Stomach (tissue), 9 donors: ENCODE results near the gene ATP5ME. TPM values are rescaled to one million over a fixed set of nuclear protein-coding genes. Genes with fewer than 3 reads are reported as not detected.

Experiments
- DNase-seq, 2 donors: peaks; one replicate each; pipeline versions ENCODE4 v3.0.0 to v3.0.0-alpha.2; 2013 to 2019
- H3K27ac ChIP-seq, 5 donors: fragments of 200-600 bp in 4 of 5; sonication (generic) in 4 of 5; one replicate each; pipeline ENCODE4 v1.5.1; 2013 to 2019; ENCODE audit warnings: mild to moderate bottlenecking in 1 of 5, moderate library complexity in 1 of 5
- H3K27me3 ChIP-seq, 3 donors: fragments of 200-600 bp; sonication (generic); one replicate each; pipeline ENCODE4 v1.5.1; 2017 to 2019; ENCODE audit warnings: mixed run types in 1 of 3
- H3K36me3 ChIP-seq, 4 donors: fragments of 200-600 bp; sonication (generic); 1 replicate in 3 of 4; 2 replicates in 1 of 4; pipeline ENCODE4 v1.5.1; 2016 to 2019
- H3K4me1 ChIP-seq, 4 donors: fragments of 200-600 bp; sonication (generic); one replicate each; pipeline ENCODE4 v1.5.1; 2016 to 2019
- H3K4me3 ChIP-seq, 4 donors: fragments of 200-600 bp; sonication (generic) in 3 of 4; one replicate each; pipeline ENCODE4 v1.5.1; 2016 to 2019; ENCODE audit warnings: mild to moderate bottlenecking in 1 of 4
- H3K9me3 ChIP-seq, 4 donors: fragments of 200-600 bp; sonication (generic); one replicate each; pipeline ENCODE4 v1.5.1; 2016 to 2019
- CTCF ChIP-seq, 7 experiments: fragments of 450-650 bp in 4 of 7; fragments of 200-600 bp in 3 of 7; sonication (generic) in 3 of 7; IDR thresholded peaks; one replicate each; pipeline ENCODE4 v1.5.1; 2016 to 2019; ENCODE audit warnings: antibody characterized with exemption in 7 of 7, control low read depth in 2 of 7, mild to moderate bottlenecking in 1 of 7
- EP300 ChIP-seq: sonication (generic); formaldehyde crosslinking; IDR thresholded peaks from one replicate; pipeline ENCODE4 v1.6.1; 2017; ENCODE audit warnings: antibody characterized with exemption
- POLR2A ChIP-seq, 4 donors: fragments of 450-650 bp; IDR thresholded peaks; one replicate each; pipeline ENCODE4 v1.6.1; 2016; ENCODE audit warnings: antibody characterized with exemption in 4 of 4, control low read depth in 2 of 4, mild to moderate bottlenecking in 1 of 4, moderate library complexity in 1 of 4
- POLR2AphosphoS5 ChIP-seq, 3 donors: sonication (generic); formaldehyde crosslinking; IDR thresholded peaks; one replicate each; pipeline ENCODE4 v1.6.1; 2016; ENCODE audit warnings: antibody characterized with exemption in 3 of 3
- WGBS, 5 donors: extraction: QIAGEN DNeasy Blood & Tissue Kit in 3 of 5; methylation state at CpG; one replicate each; pipeline versions ENCODE4 v1.1.5 to v1.1.7; 2013 to 2018; 5-methylcytosine and 5-hydroxymethylcytosine counted together
- intact Hi-C: fragments of 100-400 bp; cut with DNase I; formaldehyde crosslinking; loops from one replicate; pipeline ENCODE4 v1.15.1; 2023; ENCODE audit warnings: low total_unique reads
- polyA plus RNA-seq, 3 donors: library from polyadenylated mRNA; stranded (reverse); fragments of 200-250 nt; gene quantifications; one replicate each; pipeline ENCODE4 v1.2.3, GENCODE V29; 2013
- total RNA-seq, 5 donors: library from RNA; depleted of rRNA; stranded (reverse); fragments of >200 nt; gene quantifications; one replicate each; pipeline versions ENCODE4 v1.1.0 to v1.2.3, GENCODE V29; 2014 to 2016
- donor health status: healthy with polysubstance abuse.
- donor health status: Bipolar disorder and iron deficiency.
- donor health status: healthy.

ATP5ME gene
- total and polyA plus RNA-seq, 8 donors = 8.0 to 876 (median 471) TPM

GRCh38 chr4:633406-633805, 40.7 kb downstream of the ATP5ME start:
- Histone ChIP-seq H3K4me1 (no peaks in the 10 kb centered on the region), H3K9me3 (peaks cover 0 to 15% (median 0%) of the 10 kb centered on the region in 4 donors), H3K27ac (no peak overlapping the region), H3K36me3 (no peaks in the 10 kb centered on the region), H3K4me3 (no peak overlapping the region), H3K27me3 (peaks cover 0 to 54% (median 10%) of the 10 kb centered on the region in 3 donors)
- WGBS, 5 donors = 42 to 53% (median 49%) methylated on average over 6 to 9 of the region's 9 CpGs
- TF ChIP-seq CTCF (IDR thresholded peaks at IDR 0.05) (no peak), POLR2AphosphoS5 (IDR thresholded peaks at IDR 0.05) (no peak), POLR2A (IDR thresholded peaks at IDR 0.05) (no peak), EP300 (no peak)
- DNase-seq = no peak
- intact Hi-C loops = no loop called here

DNA sequence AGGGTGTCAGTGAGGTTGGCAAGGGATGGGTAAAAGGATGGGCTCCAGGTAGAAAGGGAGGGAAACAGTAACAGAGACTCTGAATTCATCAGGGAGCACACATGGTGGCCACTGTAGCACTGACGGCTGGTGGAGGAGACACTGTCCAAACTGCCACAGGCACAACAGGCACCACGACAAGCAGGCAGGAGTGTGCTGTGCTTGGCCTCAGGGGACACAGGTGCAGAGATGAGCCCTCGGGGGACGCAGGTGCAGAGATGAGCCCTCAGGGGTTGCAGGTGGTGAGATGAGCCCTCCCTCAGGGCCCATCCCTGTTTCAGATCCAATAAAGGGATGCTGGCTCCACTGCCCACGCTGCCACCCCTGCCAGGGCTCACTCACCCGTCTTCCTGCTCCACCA, 41.1 kb downstream of the ATP5ME start:
- H3K27me3 ChIP-seq = peaks cover 0 to 54% (median 14%) of the 10 kb centered on the region in 3 donors
- no peaks in the 10 kb centered on the region for H3K36me3 ChIP-seq
- TF ChIP-seq POLR2A (IDR thresholded peaks at IDR 0.05) (no peak), EP300 (no peak), CTCF (IDR thresholded peaks at IDR 0.05) (no peak)
- peaks cover 0 to 15% (median 0%) of the 10 kb centered on the region in 4 donors for H3K9me3 ChIP-seq
- H3K4me3 ChIP-seq = no peak overlapping the region
- H3K4me1 ChIP-seq = no peaks in the 10 kb centered on the region
- no peak overlapping the region for H3K27ac ChIP-seq
- DNase-seq = no peak
- intact Hi-C loops = no loop called here
- 84 to 99% (median 86%) methylated on average over 6 of the region's 6 CpGs for WGBS, 5 donors

GRCh38 chr4:632196-632790, 41.8 kb downstream of the ATP5ME start:
- intact Hi-C loops = no loop called here
- WGBS, 5 donors = 88 to 93% (median 91%) methylated on average over 16 of the region's 16 CpGs

DNA sequence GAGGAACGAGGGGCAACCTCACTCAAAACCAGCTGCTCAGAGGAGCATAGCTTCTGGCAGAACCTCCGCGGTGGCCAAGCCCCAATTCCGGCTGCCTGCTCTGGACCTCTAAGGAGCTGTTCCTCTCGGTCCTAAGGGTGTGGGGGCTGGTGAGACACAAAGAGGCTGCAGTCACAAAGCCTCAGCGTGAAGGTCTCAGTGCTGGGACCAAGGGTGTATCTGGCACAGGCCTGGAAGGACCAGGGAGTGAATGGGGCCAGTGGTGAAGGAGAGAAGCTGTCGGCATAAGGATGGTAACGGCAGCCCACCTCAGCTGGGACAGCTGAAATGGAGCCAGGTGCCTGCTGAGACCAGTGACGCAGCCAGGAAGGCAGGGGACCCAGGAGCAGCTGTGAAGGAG, 43.4 kb downstream of the ATP5ME start:
- intact Hi-C loops = no loop called here
- Histone ChIP-seq H3K27ac (no peak overlapping the region), H3K4me1 (no peaks in the 10 kb centered on the region), H3K36me3 (no peaks in the 10 kb centered on the region), H3K9me3 (peaks cover 0 to 15% (median 0%) of the 10 kb centered on the region in 4 donors), H3K4me3 (no peak overlapping the region), H3K27me3 (peaks cover 0 to 55% (median 24%) of the 10 kb centered on the region in 3 donors)
- TF ChIP-seq POLR2A (IDR thresholded peaks at IDR 0.05) (no peak), EP300 (no peak), POLR2AphosphoS5 (IDR thresholded peaks at IDR 0.05) (no peak), CTCF (IDR thresholded peaks at IDR 0.05) (no peak)
- DNase-seq = no peak
- 63 to 68% (median 65%) methylated on average over 7 to 9 of the region's 9 CpGs for WGBS, 5 donors

More at GRCh38 chr4:632196-632790, 41.8 kb downstream of the ATP5ME start:
- Histone ChIP-seq H3K4me1 (no peaks in the 10 kb centered on the region), H3K36me3 (no peaks in the 10 kb centered on the region), H3K4me3 (no peak overlapping the region), H3K9me3 (peaks cover 0 to 15% (median 0%) of the 10 kb centered on the region in 4 donors), H3K27ac (no peak overlapping the region), H3K27me3 (peaks cover 0 to 54% (median 14%) of the 10 kb centered on the region in 3 donors)
- no peak for TF ChIP-seq POLR2A (IDR thresholded peaks at IDR 0.05)
- DNase-seq = no peak
